Panc1 (cell line): ENCODE measurements around the gene KIZ.

Source experiments
- POLR2AphosphoS5 ChIP-seq: IDR thresholded peaks from 2 replicates; pipeline ENCODE4 v1.6.1; 2012; ENCODE audit warnings: mild to moderate bottlenecking, low read depth, low read length, moderate library complexity
- TF ChIP-seq, protein P1 (sequence below): fragments of 450-650 bp; IDR thresholded peaks from 2 replicates; pipeline ENCODE4 v1.5.1; 2017; ENCODE audit warnings: mild to moderate bottlenecking

DNA sequence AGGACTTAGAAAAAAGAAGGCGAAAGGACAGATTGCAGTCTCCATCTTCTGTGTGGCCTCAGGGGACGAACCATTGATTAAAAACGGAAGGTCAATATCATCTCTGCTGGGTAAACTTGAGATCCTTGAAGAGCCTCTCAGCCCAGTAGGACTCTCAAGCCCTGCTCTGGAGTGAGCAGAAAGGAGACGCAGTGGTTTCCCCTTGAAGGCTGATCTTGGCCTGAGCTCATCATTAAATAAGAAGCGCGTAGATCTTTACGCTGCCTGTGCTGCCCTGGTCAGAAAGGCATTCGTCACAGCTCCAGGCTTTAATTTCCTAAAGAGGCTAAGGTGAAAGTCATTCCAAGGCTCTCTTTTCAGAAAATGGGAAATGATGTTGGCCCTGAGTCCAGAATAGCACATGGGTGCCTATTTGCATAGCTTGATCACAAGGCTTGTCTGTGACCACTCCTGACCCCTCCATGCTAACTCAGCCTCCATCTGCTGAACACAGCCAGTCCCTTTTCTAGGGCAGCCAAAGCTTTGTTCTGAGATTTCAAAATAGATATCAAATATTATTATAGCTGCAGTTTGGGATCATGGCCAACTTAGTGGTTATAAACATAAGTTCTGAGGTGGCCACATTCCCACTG, 148.0 kb downstream of the KIZ start:
- TF ChIP-seq, protein P1, sequence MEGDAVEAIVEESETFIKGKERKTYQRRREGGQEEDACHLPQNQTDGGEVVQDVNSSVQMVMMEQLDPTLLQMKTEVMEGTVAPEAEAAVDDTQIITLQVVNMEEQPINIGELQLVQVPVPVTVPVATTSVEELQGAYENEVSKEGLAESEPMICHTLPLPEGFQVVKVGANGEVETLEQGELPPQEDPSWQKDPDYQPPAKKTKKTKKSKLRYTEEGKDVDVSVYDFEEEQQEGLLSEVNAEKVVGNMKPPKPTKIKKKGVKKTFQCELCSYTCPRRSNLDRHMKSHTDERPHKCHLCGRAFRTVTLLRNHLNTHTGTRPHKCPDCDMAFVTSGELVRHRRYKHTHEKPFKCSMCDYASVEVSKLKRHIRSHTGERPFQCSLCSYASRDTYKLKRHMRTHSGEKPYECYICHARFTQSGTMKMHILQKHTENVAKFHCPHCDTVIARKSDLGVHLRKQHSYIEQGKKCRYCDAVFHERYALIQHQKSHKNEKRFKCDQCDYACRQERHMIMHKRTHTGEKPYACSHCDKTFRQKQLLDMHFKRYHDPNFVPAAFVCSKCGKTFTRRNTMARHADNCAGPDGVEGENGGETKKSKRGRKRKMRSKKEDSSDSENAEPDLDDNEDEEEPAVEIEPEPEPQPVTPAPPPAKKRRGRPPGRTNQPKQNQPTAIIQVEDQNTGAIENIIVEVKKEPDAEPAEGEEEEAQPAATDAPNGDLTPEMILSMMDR = no peak
- TF ChIP-seq POLR2AphosphoS5 = no peak
